NCI-H524 treated with DMSO at 0.1 percent for 48 hours (cell line): ENCODE data around the gene SLC16A3.

ENCODE experiments used
- DNase-seq: peaks from one replicate; lab custom pipeline; 2025; lab: John Stamatoyannopoulos, UW

Gene SLC16A3

DNA sequence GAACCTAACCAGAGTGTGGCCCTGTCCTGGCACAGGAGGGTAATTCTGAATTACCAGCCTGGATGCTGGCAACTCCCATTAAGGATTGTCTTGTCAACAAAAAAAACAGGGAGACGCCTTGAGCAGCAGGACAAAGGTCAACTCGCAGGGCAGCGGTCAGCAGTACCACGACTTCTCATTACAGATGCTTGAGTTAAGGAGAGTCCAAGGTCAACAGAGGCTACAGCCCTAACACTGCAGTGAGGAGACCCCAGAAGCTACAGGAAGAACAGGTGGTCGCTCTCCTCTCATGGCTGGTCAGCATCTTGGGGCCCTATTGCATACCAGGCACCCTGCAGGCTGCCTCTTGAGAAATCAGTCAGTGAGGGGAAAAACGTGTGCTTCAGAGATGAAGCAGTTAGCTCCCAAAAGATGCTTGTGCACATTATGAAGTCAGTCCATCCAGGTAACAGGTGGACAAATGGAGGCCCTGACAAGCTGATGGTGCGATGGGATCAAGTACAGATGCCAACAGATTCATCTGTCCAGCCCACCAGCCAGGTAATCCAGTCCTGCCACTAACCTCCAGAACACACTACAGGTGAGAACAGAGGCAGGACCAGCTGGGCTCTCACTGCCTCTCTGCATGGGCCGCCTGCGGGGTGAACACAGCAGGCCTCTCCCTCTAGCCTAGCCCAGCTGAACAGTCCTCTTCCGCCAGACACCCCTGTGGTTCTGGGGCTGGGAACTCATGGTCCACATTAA, 40.5 kb downstream of the SLC16A3 start:
- no peak for DNase-seq

- DNase-seq: no peak
Observed at GRCh38 chr17:82269882-82270500, 41.1 kb downstream of the SLC16A3 start.

- DNase-seq: no peak
Observed at GRCh38 chr17:82270651-82271050, 41.8 kb downstream of the SLC16A3 start.

GRCh38 chr17:82271401-82271800, 42.6 kb downstream of the SLC16A3 start:
- no peak for DNase-seq

- no peak for DNase-seq
Observed at GRCh38 chr17:82272495-82273326, 43.9 kb downstream of the SLC16A3 start.

DNA sequence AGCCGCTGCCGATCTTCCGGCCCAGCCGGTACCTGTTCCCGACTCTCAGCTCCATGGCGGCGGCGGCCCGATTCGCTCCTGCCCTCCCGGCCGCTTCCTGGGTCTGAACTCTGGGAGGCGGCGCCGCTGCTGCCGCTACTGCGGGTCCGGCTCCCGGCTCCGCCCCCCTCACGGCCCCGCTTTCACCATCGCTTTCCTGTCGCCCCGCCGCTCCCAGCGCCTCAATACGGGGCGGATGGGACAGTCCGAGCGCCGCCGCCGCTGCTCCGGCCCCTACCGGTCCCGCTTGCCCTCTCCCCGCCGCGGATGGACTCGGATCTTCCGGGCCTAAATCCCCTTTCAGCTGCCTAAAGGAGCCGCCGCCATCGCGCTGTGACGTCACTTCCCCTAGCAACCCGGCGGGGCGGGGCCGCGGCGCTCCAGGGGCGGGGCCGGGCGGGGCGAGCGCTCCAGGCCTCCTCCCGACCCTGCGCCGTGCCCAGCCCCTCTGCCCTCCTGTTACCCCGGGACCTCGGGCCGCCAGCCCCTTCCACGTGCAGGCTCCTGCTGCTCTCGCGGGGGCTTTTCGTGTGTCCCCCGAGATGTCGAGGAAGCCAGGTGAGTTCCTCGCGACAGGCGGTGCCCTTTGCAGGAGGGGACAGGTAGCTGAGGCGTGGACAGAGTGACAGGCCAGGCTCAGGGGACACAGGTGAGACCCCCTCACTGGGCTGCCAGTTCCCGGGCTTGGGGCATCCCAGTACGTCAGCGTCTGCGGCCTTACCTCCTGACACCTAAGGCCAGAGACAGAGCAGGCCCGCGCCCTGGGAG, 44.7 kb downstream of the SLC16A3 start, which contains the start of gene CSNK1D:
Gene CSNK1D, minus strand, starts transcription at position 374 of the 807 bp plus-strand sequence. Its CDS starts 319 bp downstream, at position 55.
- no peak for DNase-seq

- DNase-seq: no peak
Observed at GRCh38 chr17:82274134-82275020, 45.5 kb downstream of the SLC16A3 start.

DNA sequence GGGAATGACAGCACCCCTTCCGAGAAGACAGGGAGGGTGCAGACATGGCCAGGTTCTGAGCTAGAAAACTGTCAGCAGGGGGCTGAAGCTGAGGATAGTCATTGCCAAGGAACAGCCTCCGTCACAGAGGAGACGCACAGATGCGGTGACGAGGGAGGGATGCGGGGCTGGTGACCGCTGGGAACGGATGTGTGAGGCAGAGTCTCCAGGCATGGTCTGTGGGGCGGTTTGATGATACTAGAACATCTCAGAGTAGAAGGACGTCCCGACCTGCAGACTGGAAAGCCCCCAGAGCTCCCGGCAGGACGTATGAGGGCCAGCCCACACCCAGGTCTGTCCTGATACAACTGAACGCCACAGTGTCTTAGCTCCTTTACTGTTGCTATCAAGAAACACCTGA, 46.5 kb downstream of the SLC16A3 start:
- DNase-seq: no peak

DNA sequence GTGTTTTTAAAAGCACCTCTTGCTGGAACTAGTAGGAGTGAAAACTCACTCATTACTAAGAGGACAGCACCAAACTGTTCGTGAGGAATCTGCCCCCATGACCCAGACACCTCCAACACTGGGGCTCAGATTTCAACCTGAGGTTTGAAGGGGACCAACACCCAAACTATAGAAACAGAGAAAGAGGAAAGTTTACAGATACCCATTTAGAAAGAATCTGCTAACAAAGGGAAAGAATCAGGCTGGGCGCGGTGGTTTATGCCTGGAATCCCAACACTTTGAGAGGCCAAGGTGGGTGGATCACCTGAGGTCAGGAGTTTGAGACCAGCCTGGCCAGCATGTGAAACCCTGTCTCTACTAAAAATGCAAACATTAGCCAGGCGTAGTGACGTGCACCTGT, 48.1 kb downstream of the SLC16A3 start:
- no peak for DNase-seq

DNA sequence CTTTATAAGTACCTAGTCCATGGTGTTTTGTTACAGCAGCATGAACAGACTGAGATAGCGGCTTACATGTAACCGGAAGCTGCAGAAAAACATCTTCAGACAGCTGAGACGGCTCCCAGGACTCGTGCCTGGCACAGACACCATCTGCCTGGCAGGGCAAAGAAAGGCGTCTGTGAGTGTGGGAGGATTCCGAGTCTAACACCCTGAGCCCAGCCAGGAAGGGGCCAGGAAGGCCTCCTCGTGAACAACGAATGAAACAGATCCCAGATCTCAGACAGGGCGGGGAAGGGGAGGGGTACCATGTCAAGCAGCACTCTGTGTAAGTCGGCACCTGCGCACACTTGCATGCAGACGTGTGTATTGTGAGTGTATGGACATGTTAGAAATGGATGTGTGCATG, 49.0 kb downstream of the SLC16A3 start:
- no peak for DNase-seq

GRCh38 chr17:82278308-82278707, 49.5 kb downstream of the SLC16A3 start:
- no peak for DNase-seq

GRCh38 chr17:82278786-82279391, 50.0 kb downstream of the SLC16A3 start:
- DNase-seq: no peak

DNA sequence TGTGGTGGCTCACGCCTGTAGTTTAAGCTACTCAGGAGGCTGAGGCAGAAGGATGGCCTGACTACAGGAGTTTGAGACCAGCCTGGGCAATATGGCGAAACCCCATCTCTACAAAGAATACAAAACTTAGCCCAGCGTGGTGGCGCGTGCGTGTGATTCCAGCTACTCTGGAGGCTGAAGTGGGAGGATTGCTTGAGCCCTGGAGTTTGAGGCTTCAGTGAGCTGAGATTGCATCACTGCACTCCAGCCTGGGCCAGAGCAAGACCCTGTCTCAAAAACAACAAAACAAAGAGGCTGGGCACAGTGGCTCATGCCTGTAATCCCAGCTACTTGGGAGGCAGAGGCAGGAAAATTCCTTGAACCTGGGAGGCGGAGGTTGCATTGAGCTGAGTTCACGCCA, 51.7 kb downstream of the SLC16A3 start:
- DNase-seq: no peak

DNA sequence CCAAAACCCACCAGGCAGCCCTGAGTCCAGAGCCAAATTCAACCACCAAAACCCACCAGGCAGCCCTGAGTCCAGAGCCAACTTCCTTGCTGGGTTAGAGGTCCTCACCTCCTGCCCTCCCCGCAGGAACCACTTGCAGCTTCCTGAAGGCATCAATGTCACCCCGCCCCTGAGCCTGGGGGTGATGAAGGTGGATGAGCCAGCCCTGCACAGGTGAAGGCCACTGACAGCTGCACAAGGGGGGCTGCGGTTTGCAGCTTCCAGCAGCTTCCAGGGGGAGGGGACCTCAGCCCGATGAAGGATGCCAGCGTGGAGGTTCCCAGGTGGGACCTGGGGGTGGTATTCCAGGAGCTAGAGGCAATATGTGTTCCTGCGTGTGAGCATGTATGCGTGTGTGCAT, 52.2 kb downstream of the SLC16A3 start:
- no peak for DNase-seq

DNA sequence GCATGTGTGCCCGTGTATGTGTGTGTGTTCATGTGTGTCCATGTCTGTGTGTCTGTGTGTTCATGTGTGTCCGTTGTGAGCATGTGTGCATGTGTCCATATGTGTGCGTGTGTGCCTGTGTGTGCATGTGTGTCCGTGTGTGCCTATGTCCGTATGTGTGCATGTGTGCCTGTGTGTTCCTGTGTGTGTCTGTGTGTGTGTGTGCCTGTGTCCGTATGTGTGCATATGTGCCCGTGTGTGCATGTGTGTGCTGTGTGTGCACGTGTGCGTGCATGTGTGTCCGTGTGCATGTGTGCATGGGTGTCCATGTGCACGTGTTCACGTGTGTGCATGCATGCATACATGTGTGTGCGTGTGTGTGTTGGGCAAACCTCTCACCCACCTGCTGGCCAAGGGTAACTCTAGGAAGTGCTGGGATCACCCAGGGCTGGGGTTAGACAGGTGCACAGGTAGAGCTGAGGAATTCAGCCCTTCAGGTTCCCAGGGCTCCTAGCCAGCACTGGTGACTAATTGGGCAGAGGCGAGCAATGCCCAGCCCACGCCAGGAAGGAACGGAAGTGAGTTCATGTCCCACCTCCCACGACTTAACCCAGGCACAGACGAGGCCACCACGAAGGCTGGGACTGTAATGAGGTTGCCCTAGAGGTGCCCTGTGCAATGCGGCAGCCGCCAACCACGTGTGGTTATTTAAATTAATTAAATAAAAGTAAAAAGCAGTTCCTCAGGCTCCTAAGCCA, 52.8 kb downstream of the SLC16A3 start:
- no peak for DNase-seq

DNA sequence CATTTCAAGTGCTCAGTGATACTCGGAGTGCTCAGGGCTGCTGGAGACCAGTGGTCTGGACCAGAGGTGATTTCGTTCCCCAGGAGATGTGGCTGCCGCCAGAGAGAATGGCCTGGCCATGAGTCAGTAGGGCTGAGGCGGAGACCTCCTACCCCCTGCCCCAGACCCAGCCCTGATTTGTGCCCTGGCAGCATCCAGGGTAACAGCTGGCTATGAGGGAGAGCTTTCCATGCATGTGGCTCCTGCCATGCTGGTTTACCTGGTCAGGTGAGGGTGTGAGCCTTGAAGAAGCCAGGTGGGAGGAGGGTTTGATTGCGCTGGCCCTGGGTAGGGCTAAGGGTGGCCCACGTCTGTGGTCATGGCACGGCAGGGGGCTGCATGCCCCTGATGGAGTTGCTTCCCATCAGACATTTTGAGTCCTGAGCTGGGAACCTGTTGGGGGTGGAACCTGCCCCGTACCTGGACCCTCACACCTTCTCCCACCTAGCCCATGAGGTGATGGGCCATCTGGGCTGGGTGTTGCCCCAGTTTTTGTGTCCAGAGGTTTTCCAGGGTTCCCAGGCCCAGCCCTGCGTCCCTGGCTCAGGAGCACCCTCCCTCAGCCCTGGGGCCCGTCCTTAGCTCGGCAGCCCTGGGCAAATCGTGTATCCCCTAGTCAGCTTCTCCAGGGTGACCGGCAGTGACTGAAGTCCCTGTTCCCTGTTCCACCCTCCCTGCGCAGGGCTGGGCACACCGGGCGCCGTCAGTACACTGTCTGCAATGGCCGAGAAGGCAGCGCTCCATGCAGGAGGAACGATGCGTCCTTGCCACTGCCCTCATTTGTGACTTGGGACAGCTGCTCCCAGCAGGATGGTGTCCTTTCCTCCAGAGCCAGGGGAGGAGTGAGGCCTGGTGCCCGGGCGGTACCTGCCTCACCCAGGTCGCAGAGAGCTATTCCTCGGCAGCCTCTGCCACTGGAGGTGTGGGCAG, 53.7 kb downstream of the SLC16A3 start:
- no peak for DNase-seq

DNA sequence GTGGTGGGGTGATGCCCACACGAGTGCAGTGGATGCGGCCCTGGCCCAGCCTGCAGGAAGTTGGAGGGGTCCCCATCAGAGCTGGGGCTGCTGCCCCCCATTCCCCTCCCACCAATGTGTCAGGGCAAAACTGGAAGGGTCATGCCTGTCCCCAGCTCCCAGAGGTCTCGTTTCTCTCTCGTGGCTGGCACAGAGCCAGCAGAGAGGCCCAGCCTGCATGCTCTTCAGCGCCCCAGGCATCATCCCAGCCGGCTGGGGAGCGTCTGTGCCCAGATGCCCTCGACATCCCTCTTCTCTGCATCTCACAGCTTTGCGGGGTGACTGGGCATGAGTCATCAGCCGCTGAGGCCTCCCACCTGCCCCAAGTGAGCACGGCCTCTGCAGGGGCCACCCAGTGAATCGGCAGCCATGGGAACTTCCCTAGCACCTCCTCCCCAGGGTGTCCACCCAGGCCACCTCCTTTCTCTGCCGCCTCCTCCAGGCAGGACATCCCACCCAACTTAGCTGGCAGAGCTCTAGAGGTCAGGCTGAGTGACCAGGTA, 54.4 kb downstream of the SLC16A3 start:
- DNase-seq: no peak

DNA sequence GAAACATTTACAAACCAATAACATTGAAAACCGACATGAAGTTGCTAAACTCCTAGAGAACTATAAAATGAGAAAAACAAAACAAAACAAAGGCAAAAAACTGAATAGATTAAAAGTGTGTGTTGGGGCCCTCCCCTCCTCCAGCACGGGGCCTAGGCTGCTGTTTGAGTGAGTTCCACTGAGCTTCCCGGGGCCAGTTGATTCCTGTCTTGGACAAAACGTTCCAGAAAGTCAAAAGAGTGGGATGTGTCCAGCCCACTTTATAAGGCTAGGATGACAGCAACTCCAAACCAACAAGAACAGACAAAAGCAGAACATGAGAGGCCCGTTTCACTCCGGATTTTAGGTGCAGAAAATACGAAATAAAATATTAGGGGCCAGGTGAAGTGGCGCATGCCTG, 56.3 kb downstream of the SLC16A3 start:
- DNase-seq: no peak
